ENCODE measurements around the gene GPR142. TPM values are rescaled to one million over a fixed set of nuclear protein-coding genes. Genes with fewer than 3 reads are reported as not detected.

The GPR142 gene
- polyA plus RNA-seq, 1 donor = 0.25 TPM

DNA sequence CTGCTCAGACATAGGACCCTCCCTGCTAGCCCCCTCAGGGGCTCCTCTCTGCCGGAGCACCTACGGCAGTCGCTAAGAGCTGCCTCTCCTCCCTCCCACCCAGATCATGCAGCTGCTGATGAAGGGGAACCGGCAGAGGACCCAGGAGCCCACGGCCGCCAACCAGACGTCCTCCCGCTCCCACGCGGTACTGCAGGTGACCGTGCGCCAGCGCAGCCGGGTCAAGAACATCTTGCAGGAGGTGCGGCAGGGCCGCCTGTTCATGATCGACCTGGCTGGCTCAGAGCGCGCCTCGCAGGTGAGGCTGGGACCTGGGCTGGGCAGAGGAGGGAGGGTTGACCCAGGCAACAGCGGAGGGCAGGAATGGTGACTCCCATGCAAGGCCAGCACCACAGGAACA, 22.6 kb upstream of the GPR142 start:
- DNase-seq = no peak

GRCh38 chr17:74345433-74346241, 21.7 kb upstream of the GPR142 start:
- no peak for DNase-seq

GRCh38 chr17:74347646-74348045, 19.7 kb upstream of the GPR142 start:
- DNase-seq = no peak

DNA sequence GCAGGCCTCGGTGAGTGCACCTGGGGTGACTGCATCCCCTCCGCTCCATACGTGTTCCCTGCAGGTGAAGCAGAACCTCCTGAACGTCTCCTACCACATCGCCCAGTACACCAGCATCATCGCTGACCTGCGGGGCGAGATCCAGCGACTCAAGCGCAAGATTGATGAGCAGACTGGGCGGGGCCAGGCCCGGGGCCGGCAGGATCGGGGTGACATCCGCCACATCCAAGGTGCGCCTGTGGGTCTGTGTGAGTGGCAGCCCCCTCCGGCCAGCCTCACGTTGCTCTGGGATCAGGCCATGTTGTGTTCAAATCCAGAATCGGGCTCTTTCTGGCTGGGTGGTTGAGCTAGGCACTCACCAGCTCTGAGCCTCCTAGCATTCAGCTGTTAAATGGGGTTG, 18.2 kb upstream of the GPR142 start:
- DNase-seq = no peak

GRCh38 chr17:74350486-74350885, 16.8 kb upstream of the GPR142 start:
- no peak for DNase-seq

- no peak for DNase-seq
Measured at GRCh38 chr17:74351552-74352210, 15.6 kb upstream of the GPR142 start.

- DNase-seq = no peak
Measured at GRCh38 chr17:74353446-74354060, 13.8 kb upstream of the GPR142 start.

GRCh38 chr17:74354123-74354522, 13.2 kb upstream of the GPR142 start:
- DNase-seq = no peak

DNA sequence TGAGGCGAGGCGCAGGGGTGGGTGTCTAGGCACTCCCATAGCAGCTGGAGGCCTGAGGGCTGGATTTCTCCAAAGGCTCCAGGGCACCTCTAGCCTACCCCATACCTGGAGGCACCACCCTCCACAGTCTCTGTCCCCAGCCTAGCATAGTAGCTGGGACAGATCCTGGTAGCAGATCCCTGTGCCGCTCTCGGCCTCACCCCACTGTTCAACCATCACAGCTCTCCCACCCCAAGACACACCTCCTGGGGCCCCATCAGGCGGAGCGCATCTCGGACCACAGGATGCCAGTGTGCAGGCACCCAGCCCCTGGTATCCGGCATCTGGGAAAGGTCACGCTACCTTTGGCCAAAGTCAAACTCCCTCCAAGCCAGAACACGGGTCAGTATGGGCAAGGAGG, 12.7 kb upstream of the GPR142 start:
- DNase-seq = no peak

DNA sequence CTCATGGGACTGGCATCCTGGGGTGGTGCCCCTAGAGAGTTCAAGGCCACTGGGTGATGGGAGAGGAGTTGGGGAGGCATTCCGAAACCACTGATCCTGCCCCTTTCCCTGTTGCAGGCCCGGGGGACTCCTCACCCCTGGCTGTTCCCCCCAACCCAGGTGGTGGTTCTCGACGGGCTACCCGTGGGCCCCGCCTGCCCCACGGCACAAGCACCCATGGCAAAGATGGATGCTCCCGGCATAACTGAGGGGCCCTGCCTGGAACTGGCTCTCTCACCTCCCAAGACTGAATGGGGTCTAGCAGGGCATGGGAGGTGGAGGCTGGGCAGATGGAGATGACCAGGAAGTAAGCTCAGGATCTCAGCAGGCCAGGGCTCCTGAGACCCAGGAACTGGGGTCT, 12.2 kb upstream of the GPR142 start:
- DNase-seq = no peak

DNA sequence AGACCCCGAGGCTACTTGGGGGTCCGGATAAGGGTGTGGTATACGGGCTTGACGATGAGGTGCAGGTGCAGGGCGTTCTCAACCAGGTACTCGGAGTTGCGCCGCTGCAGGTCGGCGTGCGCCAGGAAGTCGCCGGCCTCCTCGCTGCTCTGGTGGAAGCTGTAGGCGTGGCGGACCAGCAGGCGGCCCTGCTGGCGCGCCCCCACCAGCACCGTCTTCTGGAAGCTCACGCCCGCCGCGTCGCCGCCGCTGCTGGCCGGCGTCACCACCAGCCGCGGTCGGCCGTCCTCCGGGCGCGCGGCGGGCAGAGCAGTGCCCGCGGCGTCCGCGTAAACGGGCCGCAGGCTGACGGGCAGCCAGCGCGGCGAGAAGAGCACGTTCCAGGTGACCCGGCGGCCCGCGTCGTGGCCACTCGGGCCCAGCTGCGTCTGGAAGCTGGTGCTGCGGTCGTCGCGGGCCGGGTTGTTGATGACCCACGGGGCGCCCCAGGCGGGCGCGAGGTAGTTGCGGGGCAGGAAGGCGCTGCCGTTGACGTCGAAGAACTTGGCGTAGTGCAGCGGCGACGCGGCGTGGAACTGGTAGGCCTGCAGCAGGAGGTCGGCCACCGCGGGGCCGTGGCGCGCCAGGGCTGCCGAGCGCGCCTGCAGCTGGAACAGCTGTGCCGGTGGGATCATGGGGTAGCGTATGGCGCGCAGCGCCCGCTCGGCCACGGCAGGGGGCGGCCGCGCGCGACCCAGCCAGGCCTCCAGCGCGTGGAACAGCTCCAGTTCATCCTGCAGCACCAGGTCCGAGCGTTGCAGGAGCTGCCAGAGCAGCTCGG, 10.4 kb upstream of the GPR142 start:
- DNase-seq = no peak

DNA sequence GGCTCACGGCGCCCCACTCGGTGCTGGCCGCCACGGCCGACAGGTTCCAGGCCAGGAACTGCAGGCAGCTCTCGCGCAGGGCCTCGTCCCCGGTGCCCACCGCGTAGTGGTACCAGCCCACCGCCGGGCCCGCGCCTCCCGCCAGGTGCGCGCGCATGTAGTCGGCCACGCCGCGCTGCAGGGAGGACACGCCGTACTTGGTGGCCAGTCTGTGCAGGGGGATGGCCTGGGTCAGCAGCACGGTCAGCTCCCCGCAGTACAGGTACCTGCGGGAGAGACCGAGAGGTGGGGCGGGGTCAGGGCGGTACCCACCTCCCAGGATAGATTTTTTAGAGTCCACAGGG, 9.9 kb upstream of the GPR142 start:
- no peak for DNase-seq

GRCh38 chr17:74358697-74359096, 8.6 kb upstream of the GPR142 start:
- no peak for DNase-seq

- no peak for DNase-seq
Measured at GRCh38 chr17:74359916-74360315, 7.4 kb upstream of the GPR142 start.

DNA sequence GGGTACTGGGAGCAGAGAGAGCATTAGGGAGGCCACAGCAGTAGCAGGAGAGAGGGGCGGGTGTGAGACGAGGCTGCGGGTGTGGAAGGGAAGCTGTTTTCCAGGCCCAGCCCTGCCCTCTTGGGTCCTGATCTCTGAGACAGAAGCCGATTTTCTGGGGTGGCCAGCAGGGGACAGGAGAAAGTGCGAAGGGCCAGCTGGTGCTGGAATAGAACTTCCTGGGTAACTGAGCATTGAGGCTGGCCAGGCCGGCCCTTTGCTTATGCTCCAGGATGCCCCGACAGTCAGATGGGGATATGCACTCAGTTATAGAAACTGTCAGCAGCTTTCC, 6.4 kb upstream of the GPR142 start:
- no peak for DNase-seq

DNA sequence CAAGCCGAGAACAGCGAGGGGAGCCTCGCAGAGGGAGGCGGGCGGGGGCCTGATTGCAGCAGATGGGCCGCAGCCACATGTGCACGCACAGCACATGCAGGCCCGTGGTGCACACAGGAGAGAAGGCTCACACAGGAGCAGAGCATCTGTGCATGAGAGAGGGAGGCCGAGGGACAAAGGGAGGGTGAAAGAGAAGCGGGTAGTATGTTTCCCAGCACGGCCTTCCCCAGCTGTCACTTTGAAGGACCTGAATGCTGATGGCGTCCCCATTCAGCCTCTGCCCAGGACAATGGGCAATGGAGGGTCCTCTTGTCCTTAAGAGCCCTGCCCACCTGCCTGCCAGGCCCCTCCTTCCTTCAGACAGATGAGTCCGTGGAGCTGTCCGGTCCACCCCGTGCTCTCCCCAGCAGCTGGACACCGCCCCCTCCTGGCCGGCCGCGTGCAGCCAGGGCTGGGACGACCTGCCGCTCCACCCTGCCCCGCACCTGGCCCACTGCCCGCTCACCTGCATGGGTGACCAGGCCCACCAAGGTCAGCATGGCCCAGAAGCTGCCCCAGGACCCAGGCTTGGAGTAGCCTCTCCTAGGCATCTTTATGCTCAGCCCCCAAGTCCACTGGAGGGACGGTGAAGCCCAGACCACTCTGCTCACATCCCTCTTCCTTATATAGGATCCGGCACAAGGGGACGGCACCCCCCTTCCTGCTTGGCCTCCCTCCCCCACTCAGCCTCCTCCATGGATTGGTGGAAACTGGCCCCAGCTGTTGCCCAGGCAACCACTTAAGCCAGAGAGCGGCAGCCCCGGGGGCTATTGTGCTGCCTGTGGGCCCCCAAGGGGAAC, 5.9 kb upstream of the GPR142 start, which contains the start of gene BTBD17:
Gene BTBD17 (minus strand): TSS at position 639 of the 839 bp plus-strand sequence. CDS start 49 bp downstream, at position 590.
- DNase-seq = no peak

DNA sequence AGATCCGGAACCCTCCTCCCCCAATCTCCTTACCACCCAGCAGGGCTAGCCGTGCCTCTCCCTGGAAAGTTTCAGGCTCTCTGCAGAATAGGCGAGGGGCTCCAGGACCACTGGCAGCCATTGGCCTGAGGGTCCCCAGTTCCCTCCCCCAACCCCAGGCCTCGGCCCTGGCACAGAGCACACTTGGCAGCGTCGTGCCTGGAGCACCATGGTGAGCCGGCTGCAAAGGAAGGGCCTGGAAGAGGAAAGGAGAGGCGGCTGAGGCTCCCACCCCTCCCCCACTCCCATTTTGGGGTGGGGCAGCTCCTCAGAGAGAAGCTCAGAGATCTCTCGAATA, 5.3 kb upstream of the GPR142 start:
- DNase-seq = no peak

DNA sequence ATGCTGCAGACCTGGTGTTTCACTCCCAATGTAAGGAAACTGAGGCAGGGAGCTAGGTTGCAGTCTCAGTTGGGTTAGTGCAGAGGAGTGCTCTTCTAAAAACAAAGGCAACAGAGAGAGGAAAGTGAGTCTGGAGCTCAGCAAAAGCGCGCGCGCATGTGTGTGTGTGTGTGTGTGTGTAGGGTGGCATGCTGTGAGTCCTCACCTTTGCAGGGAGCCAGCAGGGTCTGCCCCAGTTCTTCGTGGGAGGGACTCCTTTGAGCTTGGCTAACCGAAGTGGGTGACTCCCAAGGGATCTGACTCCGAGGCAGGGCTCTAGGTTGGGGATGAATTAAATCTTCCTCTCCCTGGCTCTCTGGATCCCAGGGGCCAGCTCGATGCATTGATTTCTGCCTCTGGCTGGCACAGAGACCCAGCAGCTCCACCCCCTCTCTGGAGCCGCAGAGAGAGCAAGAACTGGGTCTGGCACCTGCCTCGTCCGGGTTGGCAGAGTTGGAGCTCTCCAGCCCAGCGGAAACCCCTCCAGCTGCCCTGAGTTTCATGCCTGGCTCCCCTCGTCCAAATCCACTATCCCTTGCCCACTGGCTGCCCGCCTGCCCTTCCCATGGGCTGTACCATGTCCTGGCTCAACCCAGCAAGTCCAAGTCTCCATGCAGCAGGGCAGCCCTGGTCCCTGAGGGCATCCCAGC, 4.4 kb upstream of the GPR142 start:
- no peak for DNase-seq

DNA sequence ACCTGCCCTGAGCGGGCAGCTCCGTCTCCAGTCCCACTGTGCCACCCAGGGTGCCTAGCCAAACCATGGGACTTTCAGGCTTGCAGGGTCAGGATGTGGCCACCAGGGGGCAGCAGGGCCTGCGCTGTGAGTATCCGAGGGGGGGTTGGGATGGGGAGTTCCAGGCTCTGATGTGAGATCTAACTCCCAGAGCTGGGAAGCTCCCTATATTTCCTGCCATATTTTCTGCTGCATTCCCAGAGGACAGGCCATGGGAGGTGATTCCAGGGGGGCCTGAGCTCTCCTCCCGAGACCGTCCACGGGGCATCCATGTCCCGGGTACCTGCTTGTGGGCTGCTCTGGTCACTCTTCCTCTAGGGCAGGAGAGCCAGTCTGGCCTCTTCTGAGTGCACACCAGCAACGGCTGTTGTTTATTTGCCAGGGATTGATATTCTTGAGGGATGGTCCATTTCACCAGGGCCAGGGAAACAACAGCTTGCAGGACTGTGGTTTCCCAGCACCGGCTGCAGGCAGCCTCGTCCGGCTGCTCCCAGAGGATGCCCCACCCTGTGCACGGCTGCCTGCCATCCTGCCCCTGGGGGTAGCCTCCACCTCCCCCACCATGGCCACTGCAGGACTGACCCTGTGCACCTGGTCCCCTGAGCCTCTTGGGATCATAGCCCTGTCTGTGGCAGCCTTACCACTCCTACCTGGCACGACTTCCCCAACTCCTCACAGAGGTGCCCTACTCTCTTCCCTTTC, 1.2 kb downstream of the GPR142 start:
- DNase-seq = no peak

DNA sequence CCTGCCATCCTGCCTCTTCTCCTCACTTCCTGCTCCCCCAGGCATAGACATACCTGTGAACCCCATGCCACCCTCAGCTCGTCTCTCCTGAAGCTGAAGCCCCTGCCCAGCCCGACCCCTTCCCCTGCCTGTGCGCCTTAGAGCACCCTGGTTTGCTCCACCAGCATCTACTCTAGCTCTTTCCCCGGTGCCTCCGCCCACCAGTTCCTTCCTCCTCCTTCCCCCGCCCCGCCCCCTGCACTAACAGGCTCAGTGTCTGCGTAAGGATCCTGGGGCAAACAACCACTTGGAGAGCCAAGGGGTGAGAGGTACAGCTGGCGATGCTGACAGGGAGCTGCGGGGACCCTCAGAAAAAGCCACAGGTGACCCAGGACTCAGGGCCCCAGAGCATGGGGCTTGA, 1.9 kb downstream of the GPR142 start:
- no peak for DNase-seq

Data from left kidney (tissue), 2 donors.